K562 (cell line): ENCODE results near the gene ORC2. TPM values are rescaled to one million over a fixed set of nuclear protein-coding genes. Genes with fewer than 3 reads are reported as not detected.

Experiments used
- ATAC-seq: fragments of 200-7000 bp; cut with Tn5 transposase; 3 replicates; pipeline ENCODE4 v1.9.1; 2020; ENCODE audit warnings: moderate library complexity
- BruUV-seq: library from RNA; stranded (reverse); fragments of 400-500 nt; replicated peaks from 2 replicates; lab custom pipeline; 2021; lab: Mats Ljungman, UMichigan
- CTCF ChIA-PET: fragments of 300-600 bp; formaldehyde crosslinking; extraction: SDS; loops from one replicate; lab custom pipeline; 2021; ENCODE audit warnings: low intra/inter-chr PET ratio; lab: Yijun Ruan, JAX
- POLR2A ChIA-PET: fragments of 300-600, 350-650 bp; sonication (Branson Sonifier 250); formaldehyde crosslinking; extraction: SDS; loops from one replicate; lab custom pipeline; 2021; ENCODE audit warnings: antibody characterized with exemption, inconsistent platforms; lab: Yijun Ruan, JAX
- DNase-seq, 4 experiments: peaks; one replicate each; pipeline versions ENCODE4 v3.0.0 to v3.0.0-alpha.2; 2011 to 2018; ENCODE audit warnings: low spot score in 3 of 4, mixed read lengths in 3 of 4; ENCODE audit errors: extremely low read depth in 1 of 4
- FAIRE-seq: peaks from 2 replicates; lab custom pipeline; 2011; peaks lifted over from hg19 to GRCh38; lab: Jason Lieb, UNC
- H2AFZ ChIP-seq: 2 replicates; pipeline ENCODE4 v1.6.0; 2011; ENCODE audit warnings: low read depth, low read length, control low read depth, inconsistent platforms
- H3K27ac ChIP-seq: fragments of 200-600 bp; 3 replicates; pipeline ENCODE4 v1.8.0; 2011; ENCODE audit warnings: low read depth, mild to moderate bottlenecking, control low read depth, inconsistent platforms, low read length, moderate library complexity, mixed read lengths; ENCODE audit errors: extremely low read depth
- H3K27me3 ChIP-seq, 2 experiments: fragments of 300-600 bp in 1 of 2; 2 replicates in 1 of 2; 3 replicates in 1 of 2; pipeline versions ENCODE4 v1.6.0 to v1.8.0; 2011; ENCODE audit warnings: inconsistent platforms in 2 of 2, low read length in 2 of 2, mild to moderate bottlenecking in 1 of 2, mixed read lengths in 1 of 2, moderate library complexity in 1 of 2; ENCODE audit not compliant: control insufficient read depth in 2 of 2, insufficient read depth in 2 of 2
- H3K36me3 ChIP-seq: fragments of 300-600 bp; 3 replicates; pipeline ENCODE4 v1.8.0; 2011; ENCODE audit warnings: mild to moderate bottlenecking, low read length, inconsistent platforms; ENCODE audit not compliant: control insufficient read depth, insufficient read depth
- H3K4me1 ChIP-seq, 2 experiments: fragments of 200-600 bp in 1 of 2; replicated peaks in 1 of 2; 2 replicates in 1 of 2; 3 replicates in 1 of 2; pipeline versions ENCODE4 v1.5.1 to v1.8.0; 2011; ENCODE audit warnings: inconsistent platforms in 2 of 2, low read length in 2 of 2, mild to moderate bottlenecking in 1 of 2, mixed read lengths in 1 of 2, moderate library complexity in 1 of 2; ENCODE audit not compliant: control insufficient read depth in 2 of 2, insufficient read depth in 2 of 2
- H3K4me2 ChIP-seq: 2 replicates; pipeline ENCODE4 v1.6.1; 2011; ENCODE audit warnings: low read length, control low read depth, inconsistent platforms, mixed read lengths; ENCODE audit not compliant: insufficient read depth
- H3K4me3 ChIP-seq: fragments of 200-600 bp; sonication (generic), shearing (Covaris generic); 2 replicates; pipeline ENCODE4 v1.5.1; 2016; ENCODE audit warnings: control low read depth, inconsistent platforms
- H3K79me2 ChIP-seq: fragments of 200-600 bp; 3 replicates; pipeline ENCODE4 v1.8.0; 2011; ENCODE audit warnings: low read length, inconsistent platforms; ENCODE audit not compliant: control insufficient read depth, insufficient read depth
- H3K9ac ChIP-seq, 2 experiments: 2 replicates each; pipeline versions ENCODE4 v1.6.0 to v1.6.1; 2011; ENCODE audit warnings: low read depth in 2 of 2, low read length in 2 of 2, control low read depth in 1 of 2, inconsistent platforms in 1 of 2, mild to moderate bottlenecking in 1 of 2, mixed read lengths in 1 of 2; ENCODE audit not compliant: insufficient read depth in 1 of 2
- H3K9me1 ChIP-seq: one replicate; pipeline ENCODE4 v1.6.0; 2011; ENCODE audit warnings: inconsistent platforms, mild to moderate bottlenecking, low read length, moderate library complexity; ENCODE audit not compliant: control insufficient read depth, insufficient read depth
- H3K9me3 ChIP-seq: replicated peaks from 2 replicates; pipeline ENCODE4 v1.5.1; 2011; ENCODE audit warnings: low read depth, low read length, inconsistent platforms; ENCODE audit not compliant: control insufficient read depth, insufficient read depth
- H4K20me1 ChIP-seq: replicated peaks from 2 replicates; pipeline ENCODE4 v1.6.1; 2011; ENCODE audit warnings: low read length, inconsistent platforms, mixed read lengths; ENCODE audit not compliant: control insufficient read depth, insufficient read depth
- ATF6 ChIP-seq: sonication (generic); formaldehyde crosslinking; IDR thresholded peaks from 2 replicates; pipeline ENCODE4 v1.4.0; 2020; ENCODE audit warnings: mild to moderate bottlenecking, missing genetic modification reagents
- EGR1 ChIP-seq: fragments of 450-650 bp; conservative IDR thresholded peaks from 2 replicates; pipeline ENCODE4 v1.6.1; 2017; ENCODE audit warnings: mild to moderate bottlenecking
- HDAC6 ChIP-seq: IDR thresholded peaks from 2 replicates; pipeline ENCODE4 v1.6.1; 2012; ENCODE audit warnings: low read depth, mild to moderate bottlenecking, control low read depth, inconsistent platforms, low read length, moderate library complexity
- HMGN3 ChIP-seq: IDR thresholded peaks from 2 replicates; pipeline ENCODE4 v1.6.1; 2011; ENCODE audit warnings: borderline replicate concordance, low read depth, mild to moderate bottlenecking, mixed read lengths, low read length; ENCODE audit not compliant: insufficient read length; ENCODE audit errors: extremely low read depth
- ZNF280B ChIP-seq: fragments of 250-450 bp; sonication (Bioruptor Pico); IDR thresholded peaks from 2 replicates; pipeline ENCODE4 v1.5.1; 2021; ENCODE audit warnings: mild to moderate bottlenecking
- WGBS: fragments of 100-300 bp; shearing (Covaris generic); methylation state at CpG from one replicate; pipeline ENCODE4 v1.1.6; 2016; ENCODE audit warnings: low coverage, mixed read lengths; ENCODE audit not compliant: insufficient coverage; ENCODE audit errors: missing lambda C conversion rate; 5-methylcytosine and 5-hydroxymethylcytosine counted together
- in situ Hi-C: fragments of 300-500 bp; cut with MboI; formaldehyde crosslinking; loops from 4 replicates; pipeline ENCODE4 v1.15.0; 2018; ENCODE audit warnings: inconsistent platforms, mixed read lengths
- intact Hi-C: fragments of 100-400 bp; cut with micrococcal nuclease; formaldehyde crosslinking; loops from 2 replicates; pipeline ENCODE4 v1.14.2; 2022
- polyA plus RNA-seq, 8 experiments: library from polyadenylated mRNA; depleted of rRNA in 4 of 8; stranded (reverse) in 5 of 8; unstranded in 3 of 8; fragments of >200 nt; fragmentation: Nextera tagmentation in 2 of 8; fragmentation: Illumina TruSeq in 1 of 8; extraction: Ambion mirVana in 2 of 8; extraction: Trizol in 1 of 8; gene quantifications; 2 replicates each; pipeline versions ENCODE4 v1.2.1 to v1.2.3, GENCODE V29; 2011 to 2014; ENCODE audit warnings: inconsistent platforms in 1 of 8, missing spikeins in 1 of 8
- total RNA-seq, 7 experiments: library from RNA; depleted of rRNA in 6 of 7; stranded (reverse); fragments of >200 nt in 6 of 7; fragmentation: Illumina TruSeq in 2 of 7; extraction: Trizol in 2 of 7; gene quantifications; 2 replicates each; pipeline versions ENCODE4 v1.2.1 to v1.2.3, GENCODE V29; 2011 to 2021; ENCODE audit warnings: low replicate concordance in 1 of 7
- TF ChIP-seq, protein P1 (sequence below): fragments of 450-650 bp; formaldehyde crosslinking; IDR thresholded peaks from 2 replicates; pipeline ENCODE4 v1.4.0; 2020; ENCODE audit warnings: mild to moderate bottlenecking, mixed read lengths

Gene ORC2
- total and polyA plus RNA-seq, 9 of the 15 experiments (the other 6 are each of a cell fraction or from before 2014, with no cell fraction given): 5.6 to 41.1 (median 19.0) TPM

- TF ChIP-seq ATF6 (CRISPR knock-in tag) (no peak), ZNF280B (CRISPR knock-in tag) (no peak), HMGN3 (no peak), EGR1 (no peak)
Observed at GRCh38 chr2:200861617-200862155, 101.8 kb downstream of the ORC2 start (continued).

DNA sequence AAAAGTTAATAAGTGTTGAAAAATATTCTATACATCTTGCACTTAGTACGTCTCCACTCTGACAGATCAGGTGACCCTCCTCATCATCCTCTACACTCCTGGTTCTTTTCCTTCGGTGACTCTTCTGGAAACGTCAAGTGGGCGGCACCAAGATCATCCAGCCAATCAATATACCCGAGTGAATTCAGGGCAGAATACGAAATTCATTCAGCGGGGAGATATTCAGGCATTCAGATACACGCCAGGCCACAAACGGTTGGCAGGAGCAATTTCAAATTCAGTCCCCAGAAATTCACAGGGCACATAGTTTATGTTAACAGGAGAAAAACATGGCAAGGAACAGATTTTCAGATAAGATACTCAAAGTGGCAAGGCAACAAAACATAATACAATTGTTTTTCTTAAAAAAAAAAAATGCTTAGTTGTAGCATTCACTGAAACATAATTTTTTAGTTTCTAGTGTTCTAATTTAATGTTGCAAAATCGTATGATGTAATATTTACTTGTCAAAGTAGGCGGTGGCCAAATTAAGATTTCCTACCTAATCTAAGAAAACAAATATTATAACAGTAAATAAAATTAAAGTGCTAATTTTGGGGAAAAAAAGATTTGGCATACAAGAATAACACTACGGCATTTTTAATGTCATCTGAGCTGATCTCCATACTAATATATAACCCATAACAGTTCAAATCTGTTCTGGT lies 103.2 kb downstream of the ORC2 start:
- POLR2A ChIA-PET: interaction anchor here (0.7 to 1.6 kb wide), 3 partner anchors 11 to 52 kb away, joined by 3 to 6 read pairs (median 4); no protein-coding TSS in a partner anchor
- DNase-seq: peak in 1 of 4 experiments; percentile 15

More for the DNA sequence above, 103.2 kb downstream of the ORC2 start:
- in situ Hi-C loops: no loop called here
- peaks cover 10% of the 10 kb centered on the region for H4K20me1 ChIP-seq
- WGBS: 83% methylated on average over 12 of the region's 12 CpGs
- peaks cover 72% of the 10 kb centered on the region for H3K36me3 ChIP-seq
- H3K79me2 ChIP-seq: peaks cover 79% of the 10 kb centered on the region
- H3K9ac ChIP-seq: no peak overlapping the region; a peak in 1 of 4 replicates
- no peak overlapping the region for H3K27ac ChIP-seq
- no peaks in the 10 kb centered on the region for H3K9me1 ChIP-seq
- no peak for ATAC-seq
- H3K27me3 ChIP-seq: no peaks in the 10 kb centered on the region
- TF ChIP-seq, protein P1, sequence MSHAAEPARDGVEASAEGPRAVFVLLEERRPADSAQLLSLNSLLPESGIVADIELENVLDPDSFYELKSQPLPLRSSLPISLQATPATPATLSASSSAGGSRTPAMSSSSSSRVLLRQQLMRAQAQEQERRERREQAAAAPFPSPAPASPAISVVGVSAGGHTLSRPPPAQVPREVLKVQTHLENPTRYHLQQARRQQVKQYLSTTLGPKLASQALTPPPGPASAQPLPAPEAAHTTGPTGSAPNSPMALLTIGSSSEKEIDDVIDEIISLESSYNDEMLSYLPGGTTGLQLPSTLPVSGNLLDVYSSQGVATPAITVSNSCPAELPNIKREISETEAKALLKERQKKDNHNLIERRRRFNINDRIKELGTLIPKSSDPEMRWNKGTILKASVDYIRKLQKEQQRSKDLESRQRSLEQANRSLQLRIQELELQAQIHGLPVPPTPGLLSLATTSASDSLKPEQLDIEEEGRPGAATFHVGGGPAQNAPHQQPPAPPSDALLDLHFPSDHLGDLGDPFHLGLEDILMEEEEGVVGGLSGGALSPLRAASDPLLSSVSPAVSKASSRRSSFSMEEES (CRISPR knock-in tag): no peak
- TF ChIP-seq HDAC6: no peak
- TF ChIP-seq, all 486 proteins: peak for 0
- CTCF ChIA-PET: no interaction called here
- intact Hi-C loops: loop anchor here (5.0 kb wide), 1 partner anchor 48 kb away; the partner anchor contains the start of gene BZW1
- H3K4me2 ChIP-seq: no peak overlapping the region
- no TSS peak for BruUV-seq
- no peak overlapping the region for H3K4me3 ChIP-seq
- H2AFZ ChIP-seq: no peak overlapping the region
- peaks cover 4 to 6% of the 10 kb centered on the region in 2 experiments; a peak in 4 of 5 replicates for H3K4me1 ChIP-seq
- FAIRE-seq: no peak
- no peaks in the 10 kb centered on the region for H3K9me3 ChIP-seq
